ENCODE measurements around the gene DBNL. TPM values are rescaled to one million over a fixed set of nuclear protein-coding genes. Genes with fewer than 3 reads are reported as not detected.

DBNL gene
- total RNA-seq, 1 donor from 2014 or later = 100 TPM

GRCh38 chr7:44060091-44060947 is 15.8 kb downstream of the DBNL start:
- H3K36me3 ChIP-seq = peaks cover 6 to 60% of the 10 kb centered on the region in 2 donors
- intact Hi-C loops (cut with DNase I) = no loop called here
- TF ChIP-seq CTCF (IDR thresholded peaks at IDR 0.05) = no peak

DNA sequence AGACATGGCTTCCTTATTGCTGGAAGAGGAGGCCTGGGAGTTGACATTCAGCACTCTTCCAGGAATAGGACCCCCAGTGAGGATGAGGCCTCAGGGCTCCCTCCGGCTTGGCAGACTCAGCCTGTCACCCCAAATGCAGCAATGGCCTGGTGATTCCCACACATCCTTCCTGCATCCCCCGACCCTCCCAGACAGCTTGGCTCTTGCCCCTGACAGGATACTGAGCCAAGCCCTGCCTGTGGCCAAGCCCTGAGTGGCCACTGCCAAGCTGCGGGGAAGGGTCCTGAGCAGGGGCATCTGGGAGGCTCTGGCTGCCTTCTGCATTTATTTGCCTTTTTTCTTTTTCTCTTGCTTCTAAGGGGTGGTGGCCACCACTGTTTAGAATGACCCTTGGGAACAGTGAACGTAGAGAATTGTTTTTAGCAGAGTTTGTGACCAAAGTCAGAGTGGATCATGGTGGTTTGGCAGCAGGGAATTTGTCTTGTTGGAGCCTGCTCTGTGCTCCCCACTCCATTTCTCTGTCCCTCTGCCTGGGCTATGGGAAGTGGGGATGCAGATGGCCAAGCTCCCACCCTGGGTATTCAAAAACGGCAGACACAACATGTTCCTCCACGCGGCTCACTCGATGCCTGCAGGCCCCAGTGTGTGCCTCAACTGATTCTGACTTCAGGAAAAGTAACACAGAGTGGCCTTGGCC is 16.6 kb downstream of the DBNL start:
- H3K27me3 ChIP-seq = no peaks in the 10 kb centered on the region
- H3K27ac ChIP-seq = no peak overlapping the region
- H3K4me1 ChIP-seq = peaks cover 23% of the 10 kb centered on the region
- peaks cover 6 to 58% of the 10 kb centered on the region in 2 donors for H3K36me3 ChIP-seq
- intact Hi-C loops (cut with DNase I) = no loop called here
- TF ChIP-seq POLR2AphosphoS5 (IDR thresholded peaks at IDR 0.05; ENCODE audit: insufficient read depth in 1 of 2, low read depth in 1 of 2) = no peak
- no peak for TF ChIP-seq CTCF (IDR thresholded peaks at IDR 0.05)
- no peak for TF ChIP-seq POLR2A (IDR thresholded peaks at IDR 0.05)
- no peak for DNase-seq (ENCODE audit: extremely low spot score in 2 of 2)
- no peaks in the 10 kb centered on the region for H3K9me3 ChIP-seq
- no peak overlapping the region for H3K4me3 ChIP-seq

More at GRCh38 chr7:44060091-44060947, 15.8 kb downstream of the DBNL start:
- H3K4me1 ChIP-seq = peaks cover 15% of the 10 kb centered on the region
- no peak overlapping the region for H3K4me3 ChIP-seq
- no peak for DNase-seq (ENCODE audit: extremely low spot score in 2 of 2)
- no peaks in the 10 kb centered on the region for H3K27me3 ChIP-seq
- no peaks in the 10 kb centered on the region for H3K9me3 ChIP-seq
- no peak overlapping the region for H3K27ac ChIP-seq

DNA sequence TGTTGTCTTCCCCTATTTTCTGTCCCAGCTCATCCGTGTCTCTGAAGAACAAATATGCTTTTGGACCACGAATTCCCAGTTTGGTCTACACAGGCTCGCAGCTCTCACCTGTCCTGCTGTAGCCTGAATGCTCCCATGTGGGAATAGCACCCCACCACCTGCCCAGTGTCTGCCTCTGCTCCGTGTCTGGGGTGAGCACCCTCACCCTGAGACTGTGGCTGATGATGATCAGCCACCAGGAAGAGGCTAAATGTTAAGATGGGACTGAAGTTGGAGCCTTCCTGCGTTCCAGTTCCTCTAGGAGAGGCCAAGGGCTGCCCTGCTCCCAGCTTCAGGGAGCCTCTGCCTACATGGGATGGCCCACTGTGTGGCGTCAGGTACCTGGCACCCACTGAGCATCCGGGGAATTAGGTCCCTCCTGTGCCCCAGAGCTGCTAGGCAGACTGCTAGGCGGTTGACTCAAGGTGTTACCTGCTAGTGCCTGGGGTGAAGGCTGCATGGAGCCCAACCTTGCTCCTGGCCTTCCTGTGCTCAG is 17.2 kb downstream of the DBNL start:
- intact Hi-C loops (cut with DNase I) = no loop called here
- Histone ChIP-seq H3K9me3 (no peaks in the 10 kb centered on the region), H3K27ac (no peak overlapping the region), H3K4me3 (no peak overlapping the region), H3K27me3 (no peaks in the 10 kb centered on the region), H3K4me1 (peaks cover 23% of the 10 kb centered on the region), H3K36me3 (peaks cover 6 to 51% of the 10 kb centered on the region in 2 donors)
- no peak for TF ChIP-seq CTCF (IDR thresholded peaks at IDR 0.05)
- TF ChIP-seq POLR2A (IDR thresholded peaks at IDR 0.05) = no peak
- TF ChIP-seq POLR2AphosphoS5 (IDR thresholded peaks at IDR 0.05; ENCODE audit: insufficient read depth in 1 of 2, low read depth in 1 of 2) = no peak
- no peak for DNase-seq (ENCODE audit: extremely low spot score in 2 of 2)

DNA sequence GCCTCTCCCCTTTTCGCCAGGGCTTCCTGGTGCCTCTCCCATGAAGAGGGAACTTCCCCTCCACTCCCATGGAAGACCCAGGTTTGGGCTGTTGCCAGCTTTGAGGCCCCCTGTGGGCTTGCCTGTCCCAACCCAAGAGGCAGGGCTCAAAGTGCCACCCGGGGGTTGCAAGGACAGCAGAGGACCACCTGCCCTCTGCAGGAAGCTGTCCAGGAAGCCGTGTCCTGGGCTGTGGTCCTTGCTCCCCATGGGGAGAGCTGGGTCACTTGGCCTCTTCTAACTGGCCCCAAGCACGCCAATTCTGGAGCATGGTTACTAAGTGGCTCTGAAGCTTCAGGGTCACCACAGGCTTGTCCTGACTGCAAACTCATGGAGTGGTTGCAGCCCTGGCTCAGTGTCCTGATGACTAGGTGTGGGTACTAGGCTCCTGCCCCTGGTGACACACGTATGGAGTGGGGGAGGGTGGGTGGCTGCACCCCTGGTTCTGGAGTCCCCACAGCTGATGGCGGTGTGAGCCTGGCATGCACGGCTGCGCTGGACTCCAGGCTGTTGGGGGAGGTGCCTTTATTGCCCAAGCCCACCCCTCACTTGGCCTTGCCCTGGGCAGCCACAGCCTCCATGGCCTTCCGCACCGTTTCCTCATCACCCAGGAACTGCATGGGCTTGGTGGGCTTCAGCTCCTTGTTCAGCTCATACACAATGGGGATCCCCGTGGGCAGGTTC is 17.8 kb downstream of the DBNL start:
- Histone ChIP-seq H3K4me3 (no peak overlapping the region), H3K27ac (no peak overlapping the region), H3K36me3 (peaks cover 6 to 45% of the 10 kb centered on the region in 2 donors), H3K27me3 (no peaks in the 10 kb centered on the region), H3K9me3 (no peaks in the 10 kb centered on the region), H3K4me1 (peaks cover 23% of the 10 kb centered on the region)
- intact Hi-C loops (cut with DNase I) = no loop called here
- DNase-seq (ENCODE audit: extremely low spot score in 2 of 2) = no peak
- TF ChIP-seq POLR2A (IDR thresholded peaks at IDR 0.05) = no peak

- no peak for DNase-seq (ENCODE audit: extremely low spot score in 2 of 2)
- no peaks in the 10 kb centered on the region for H3K27me3 ChIP-seq
- H3K27ac ChIP-seq = no peak overlapping the region
- no peak overlapping the region for H3K4me3 ChIP-seq
- peaks cover 6 to 40% of the 10 kb centered on the region in 2 donors for H3K36me3 ChIP-seq
- H3K4me1 ChIP-seq = peaks cover 23% of the 10 kb centered on the region
- intact Hi-C loops (cut with DNase I) = no loop called here
- no peaks in the 10 kb centered on the region for H3K9me3 ChIP-seq
- TF ChIP-seq POLR2A (IDR thresholded peaks at IDR 0.05) (no peak), CTCF (IDR thresholded peaks at IDR 0.05) (no peak), POLR2AphosphoS5 (IDR thresholded peaks at IDR 0.05; ENCODE audit: insufficient read depth in 1 of 2, low read depth in 1 of 2) (no peak)
These were observed 18.4 kb downstream of the DBNL start for GRCh38 chr7:44062903-44063295.
